Measurements from ENCODE around the gene TMEM131L.

The TMEM131L gene

DNA sequence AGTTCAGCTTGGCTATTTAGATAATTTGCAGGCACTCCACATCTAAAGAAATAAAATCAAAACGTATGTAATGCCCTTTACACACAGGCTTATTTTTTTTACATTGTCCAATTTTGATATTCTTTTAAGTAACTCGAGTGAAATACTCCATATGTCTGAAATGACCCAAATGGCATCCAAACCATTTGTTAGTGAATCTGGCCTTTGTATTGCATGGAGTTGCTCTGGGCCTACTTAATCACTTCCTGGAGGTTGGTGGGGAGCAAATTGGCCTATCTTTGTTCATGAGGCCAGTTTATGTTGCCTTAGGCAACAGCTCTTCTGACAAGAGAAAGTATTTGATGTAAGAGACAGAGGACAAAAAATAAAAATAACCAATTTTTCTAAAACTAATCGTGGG, 47.6 kb upstream of the TMEM131L start:
- Histone ChIP-seq H3K4me3 (ENCODE audit: low read length) (peak overlapping the region; percentile 2; the same call in 1 of the 2 replicates), H3K9me2 (replicated peaks; ENCODE audit: control insufficient read depth, low read length) (no peaks in the 10 kb centered on the region), H3K4me2 (ENCODE audit: low read length) (peak overlapping the region; percentile 50), H3F3A (ENCODE audit: control insufficient read depth, insufficient read depth) (peaks cover 34% of the 10 kb centered on the region), H3K4me1 (ENCODE audit: control insufficient read depth, low read length) (peaks cover 90% of the 10 kb centered on the region), H3K9me3 (ENCODE audit: control insufficient read depth, insufficient read depth, low read length) (no peaks in the 10 kb centered on the region), H3K36me3 (ENCODE audit: control insufficient read depth, low read length) (peaks cover 28% of the 10 kb centered on the region), H4K20me1 (ENCODE audit: control insufficient read depth, insufficient read depth, low read depth, low read length) (no peaks in the 10 kb centered on the region), H3K79me2 (ENCODE audit: control insufficient read depth, low read length) (0 out of 2 replicates have a peak, but pooled peaks cover under 1% of the 10 kb centered on the region), H3K27ac (ENCODE audit: low read depth, low read length) (peak overlapping the region; percentile 65), H3K27me3 (ENCODE audit: control insufficient read depth, low read length) (no peaks in the 10 kb centered on the region)
- TF ChIP-seq, protein P1, sequence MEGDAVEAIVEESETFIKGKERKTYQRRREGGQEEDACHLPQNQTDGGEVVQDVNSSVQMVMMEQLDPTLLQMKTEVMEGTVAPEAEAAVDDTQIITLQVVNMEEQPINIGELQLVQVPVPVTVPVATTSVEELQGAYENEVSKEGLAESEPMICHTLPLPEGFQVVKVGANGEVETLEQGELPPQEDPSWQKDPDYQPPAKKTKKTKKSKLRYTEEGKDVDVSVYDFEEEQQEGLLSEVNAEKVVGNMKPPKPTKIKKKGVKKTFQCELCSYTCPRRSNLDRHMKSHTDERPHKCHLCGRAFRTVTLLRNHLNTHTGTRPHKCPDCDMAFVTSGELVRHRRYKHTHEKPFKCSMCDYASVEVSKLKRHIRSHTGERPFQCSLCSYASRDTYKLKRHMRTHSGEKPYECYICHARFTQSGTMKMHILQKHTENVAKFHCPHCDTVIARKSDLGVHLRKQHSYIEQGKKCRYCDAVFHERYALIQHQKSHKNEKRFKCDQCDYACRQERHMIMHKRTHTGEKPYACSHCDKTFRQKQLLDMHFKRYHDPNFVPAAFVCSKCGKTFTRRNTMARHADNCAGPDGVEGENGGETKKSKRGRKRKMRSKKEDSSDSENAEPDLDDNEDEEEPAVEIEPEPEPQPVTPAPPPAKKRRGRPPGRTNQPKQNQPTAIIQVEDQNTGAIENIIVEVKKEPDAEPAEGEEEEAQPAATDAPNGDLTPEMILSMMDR (IDR thresholded peaks at IDR 0.05; ENCODE audit: low read depth, low read length, poor library complexity, severe bottlenecking) = no peak
- TF ChIP-seq EZH2phosphoT487 (IDR thresholded peaks at IDR 0.05; ENCODE audit: borderline replicate concordance, low read length) = no peak

DNA sequence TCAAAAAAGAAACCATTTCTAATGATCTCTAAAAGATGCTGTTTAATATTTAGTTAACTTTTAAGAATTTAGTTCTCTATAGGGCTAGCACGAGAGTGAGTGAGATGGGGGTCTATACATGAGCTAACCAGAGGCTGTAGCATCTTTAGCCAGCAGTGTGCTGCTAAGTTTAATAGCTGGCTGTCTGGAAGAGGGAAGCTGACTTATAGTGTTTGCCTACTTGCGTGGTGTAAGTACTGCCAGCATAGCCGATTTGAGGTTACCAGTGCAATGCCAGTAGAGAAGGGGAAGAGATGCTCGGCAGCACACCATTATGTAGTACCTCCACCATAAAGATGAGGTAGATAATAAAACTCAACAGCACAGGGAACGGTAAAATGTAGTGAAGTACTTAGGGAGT, 47.1 kb upstream of the TMEM131L start:
- Histone ChIP-seq H3K4me3 (ENCODE audit: low read length) (peak overlapping the region; percentile 2; the same call in 1 of the 2 replicates), H3K27ac (ENCODE audit: low read depth, low read length) (peak overlapping the region; percentile 65), H3K79me2 (ENCODE audit: control insufficient read depth, low read length) (0 out of 2 replicates have a peak, but pooled peaks cover 3% of the 10 kb centered on the region), H3K4me1 (ENCODE audit: control insufficient read depth, low read length) (peaks cover 90% of the 10 kb centered on the region), H3K27me3 (ENCODE audit: control insufficient read depth, low read length) (no peaks in the 10 kb centered on the region), H4K20me1 (ENCODE audit: control insufficient read depth, insufficient read depth, low read depth, low read length) (no peaks in the 10 kb centered on the region), H3K4me2 (ENCODE audit: low read length) (peak overlapping the region; percentile 50), H3K9me3 (ENCODE audit: control insufficient read depth, insufficient read depth, low read length) (no peaks in the 10 kb centered on the region), H3F3A (ENCODE audit: control insufficient read depth, insufficient read depth) (peaks cover 34% of the 10 kb centered on the region), H3K36me3 (ENCODE audit: control insufficient read depth, low read length) (peaks cover 25% of the 10 kb centered on the region), H3K9me2 (replicated peaks; ENCODE audit: control insufficient read depth, low read length) (no peaks in the 10 kb centered on the region)
- TF ChIP-seq EZH2phosphoT487 (IDR thresholded peaks at IDR 0.05; ENCODE audit: borderline replicate concordance, low read length) = no peak
- TF ChIP-seq, protein P1 (IDR thresholded peaks at IDR 0.05; ENCODE audit: low read depth, low read length, poor library complexity, severe bottlenecking) = no peak

DNA sequence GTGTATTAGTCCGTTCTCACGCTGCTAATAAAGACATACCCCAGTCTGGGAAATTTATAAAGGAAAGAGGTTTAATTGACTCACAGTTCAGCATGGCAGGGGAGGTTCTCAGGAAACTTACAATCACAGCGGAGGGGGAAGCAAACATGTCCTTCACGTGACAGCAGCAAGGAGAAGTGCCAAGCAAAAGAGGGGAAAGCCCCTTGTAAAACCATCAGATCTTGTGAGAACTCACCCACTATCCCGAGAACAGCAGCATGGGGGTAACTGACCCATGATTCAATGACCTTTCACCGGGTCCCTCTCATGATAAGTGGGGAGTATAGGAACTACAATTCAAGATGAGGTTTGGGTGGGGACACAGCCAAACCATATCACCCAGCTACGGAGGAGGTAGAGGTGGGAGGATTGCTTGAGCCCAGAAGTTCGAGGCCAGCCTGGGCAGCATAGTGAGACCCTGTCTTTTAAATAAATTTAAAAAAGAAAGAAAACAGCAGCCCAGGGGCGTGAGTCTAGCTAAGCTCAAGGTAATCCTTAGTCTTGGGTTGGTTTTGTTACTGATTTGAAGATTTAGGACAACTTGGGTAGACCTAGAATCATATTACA, 46.4 kb upstream of the TMEM131L start:
- Histone ChIP-seq H4K20me1 (ENCODE audit: control insufficient read depth, insufficient read depth, low read depth, low read length) (no peaks in the 10 kb centered on the region), H3K4me3 (ENCODE audit: low read length) (peak overlapping the region; percentile 2; the same call in 1 of the 2 replicates), H3K9me2 (replicated peaks; ENCODE audit: control insufficient read depth, low read length) (no peaks in the 10 kb centered on the region), H3K9me3 (ENCODE audit: control insufficient read depth, insufficient read depth, low read length) (no peaks in the 10 kb centered on the region), H3K4me1 (ENCODE audit: control insufficient read depth, low read length) (peaks cover 90% of the 10 kb centered on the region), H3K4me2 (ENCODE audit: low read length) (peak overlapping the region; percentile 50), H3K36me3 (ENCODE audit: control insufficient read depth, low read length) (peaks cover 24% of the 10 kb centered on the region), H3K79me2 (ENCODE audit: control insufficient read depth, low read length) (peaks cover 9% of the 10 kb centered on the region), H3F3A (ENCODE audit: control insufficient read depth, insufficient read depth) (peaks cover 35% of the 10 kb centered on the region), H3K27me3 (ENCODE audit: control insufficient read depth, low read length) (no peaks in the 10 kb centered on the region), H3K27ac (ENCODE audit: low read depth, low read length) (peak overlapping the region; percentile 65)
- no peak for TF ChIP-seq EZH2phosphoT487 (IDR thresholded peaks at IDR 0.05; ENCODE audit: borderline replicate concordance, low read length)
- TF ChIP-seq, protein P1 (IDR thresholded peaks at IDR 0.05; ENCODE audit: low read depth, low read length, poor library complexity, severe bottlenecking) = no peak
